T-helper 22 cell (primary cell): ENCODE results near the gene NEMF.
A peak's percentile ranks its signal among the peaks of the same experiment; 100 is the strongest.
"Not testable (repeated sequence)": the region's sequence is repeated elsewhere in the genome, so short reads cannot be mapped to it uniquely, and the experiment has no call there.

Experiments used
- DNase-seq: peaks from one replicate; pipeline ENCODE4 v3.0.0-alpha.2; 2020; ENCODE audit warnings: low read depth

NEMF gene

DNA sequence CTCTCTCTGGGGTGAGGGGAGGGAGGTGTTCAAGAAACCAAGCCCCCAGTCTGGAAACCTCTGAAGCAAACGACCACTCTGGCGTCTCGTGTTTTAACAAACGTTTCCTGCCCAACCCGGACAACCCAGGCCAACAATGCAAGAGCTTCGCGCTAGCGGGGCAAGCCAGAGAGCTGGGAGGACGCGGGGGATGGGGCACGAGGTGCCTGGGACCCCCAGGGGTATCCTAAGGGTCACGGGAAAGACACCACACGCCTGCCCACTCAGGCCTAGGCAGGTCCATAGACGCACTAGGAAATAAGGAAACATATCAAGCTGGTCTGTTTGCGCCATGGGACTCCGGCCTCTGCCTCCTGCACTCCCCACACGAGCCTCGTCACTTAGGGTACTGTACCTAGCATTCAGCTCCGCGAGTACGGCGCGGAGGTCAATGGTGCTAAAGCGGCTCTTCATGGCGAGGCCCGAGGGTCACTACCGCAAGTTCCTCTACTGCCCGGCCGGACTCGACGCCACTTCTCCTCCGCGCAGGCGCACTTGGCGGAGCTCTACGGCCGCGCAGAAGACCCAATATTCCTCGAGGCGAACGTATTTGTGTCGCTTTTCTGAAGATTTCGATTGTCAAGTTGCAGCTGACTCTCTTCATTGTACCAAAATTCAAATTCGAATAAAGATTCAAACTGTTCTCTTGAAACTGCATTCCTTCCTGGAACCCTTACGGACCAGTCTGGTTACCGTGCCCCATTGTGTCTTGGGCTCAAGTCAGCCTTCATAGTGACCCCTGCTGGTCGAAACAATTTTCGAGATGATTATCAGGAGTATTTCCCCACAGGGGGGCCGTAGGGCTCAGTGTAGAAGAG lies at the start of gene NEMF:
Gene NEMF, minus strand, starts transcription at position 488 of the 857 bp plus-strand sequence. Its CDS starts 35 bp downstream, at position 453.
- peak; percentile 51 for DNase-seq

GRCh38 chr14:49900973-49901372 lies 48.4 kb upstream of the NEMF start:
- no peak for DNase-seq

DNA sequence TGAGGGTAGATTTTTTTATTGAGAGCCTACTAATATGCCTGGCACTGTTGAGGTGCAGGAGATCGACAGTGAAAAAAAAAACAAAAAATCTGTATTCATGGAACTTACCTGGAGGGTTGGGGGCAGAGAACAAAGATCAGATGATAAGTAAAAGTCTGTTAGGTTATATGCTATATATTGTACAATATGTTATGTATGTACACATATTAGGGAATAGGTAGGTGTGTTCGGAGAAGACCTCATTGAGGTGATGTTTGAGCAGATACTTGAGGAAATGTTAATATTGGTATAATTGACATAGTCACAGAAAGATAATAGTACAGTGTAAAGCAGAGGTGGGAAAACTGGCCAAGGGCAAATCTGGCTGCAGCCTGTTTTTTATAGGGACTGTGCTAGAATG lies 45.9 kb upstream of the NEMF start:
- no peak for DNase-seq

DNA sequence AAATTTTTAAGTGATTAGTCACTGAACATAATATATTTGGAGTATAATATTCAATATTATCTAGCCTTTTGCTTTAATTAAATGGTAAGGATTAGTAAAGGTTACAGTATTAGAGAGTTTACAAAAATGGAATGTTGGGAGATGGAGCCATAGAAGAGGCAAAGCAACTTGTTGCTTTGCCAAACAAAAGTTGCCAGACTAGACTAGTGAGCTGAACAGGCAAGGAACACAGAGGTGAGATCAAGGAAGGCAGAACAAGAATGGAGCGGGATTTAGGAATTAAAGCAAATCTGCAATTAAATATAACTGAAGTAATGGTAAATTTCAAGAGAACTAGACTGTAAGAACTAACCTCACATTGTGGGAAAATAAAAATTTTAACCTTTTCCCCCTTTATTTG lies 45.4 kb upstream of the NEMF start:
- DNase-seq, result no peak

DNA sequence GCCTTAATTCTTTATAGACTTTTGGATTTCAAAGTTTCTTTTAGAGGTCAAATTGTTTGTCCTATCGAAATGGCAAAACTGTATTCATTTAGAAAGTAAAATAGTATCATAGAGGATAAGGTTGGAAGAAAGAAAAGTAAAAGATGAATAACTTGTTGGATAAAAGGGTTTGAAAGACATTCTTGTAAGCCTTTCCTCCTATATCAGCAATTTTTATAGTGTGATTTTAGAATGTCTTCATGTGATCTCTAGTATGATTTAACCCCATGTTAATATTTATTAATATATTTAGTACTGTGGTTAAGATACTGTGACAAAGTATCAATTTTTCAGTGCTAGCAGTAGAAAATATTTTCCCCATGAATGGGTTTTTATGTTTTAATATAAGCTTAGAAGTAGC lies 44.8 kb upstream of the NEMF start:
- DNase-seq, result no peak

GRCh38 chr14:49896966-49897365 lies 44.4 kb upstream of the NEMF start:
- no peak for DNase-seq

- not testable (repeated sequence) for DNase-seq
Observed at GRCh38 chr14:49896272-49896671, 43.7 kb upstream of the NEMF start.

DNA sequence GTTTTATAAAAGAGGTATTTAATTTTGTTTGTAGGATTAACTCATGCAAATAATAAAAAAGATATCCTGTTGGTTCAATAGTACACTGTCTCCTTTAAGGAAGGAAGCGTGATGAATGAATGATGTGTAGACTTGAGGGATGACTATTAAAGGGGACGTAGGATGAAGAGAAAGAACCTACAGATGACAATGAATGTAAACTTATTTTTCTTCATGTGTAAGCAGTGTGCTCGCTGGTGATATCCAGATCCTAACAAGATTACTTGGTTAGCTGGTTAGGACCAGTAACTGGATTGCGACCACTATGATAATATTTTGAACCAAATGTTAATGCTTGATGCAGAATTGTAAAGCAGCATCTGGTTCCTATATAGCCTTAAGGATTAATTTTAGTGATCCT lies 42.9 kb upstream of the NEMF start:
- no peak for DNase-seq

- DNase-seq, result not testable (repeated sequence)
Observed at GRCh38 chr14:49894214-49895107, 41.9 kb upstream of the NEMF start.

- DNase-seq, result peak; percentile 60
Observed at GRCh38 chr14:49893309-49894213, 41.0 kb upstream of the NEMF start.

GRCh38 chr14:49892636-49893308 lies 40.2 kb upstream of the NEMF start, which contains the start of gene ARF6:
ARF6 (plus strand) TSS chr14:49893082; CDS start chr14:49893737, 655 bp downstream.
- DNase-seq, result peak; percentile 91

DNA sequence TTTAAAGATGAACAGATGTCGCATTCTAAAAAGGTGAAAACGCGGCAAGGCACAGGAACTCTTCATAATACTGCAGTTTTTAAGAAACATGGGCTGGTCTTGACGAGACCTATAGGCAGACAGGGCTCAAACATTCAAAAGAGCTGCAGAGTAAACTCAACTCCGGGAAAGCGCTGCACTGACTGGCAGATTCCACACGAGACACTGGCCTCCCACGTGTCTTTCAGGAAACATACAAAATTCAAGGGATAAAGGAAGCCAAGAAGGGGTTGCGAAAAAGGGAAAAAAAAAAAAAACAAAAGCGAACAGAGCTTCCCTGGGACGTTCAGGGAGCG lies 39.7 kb upstream of the NEMF start:
- peak; percentile 32 for DNase-seq

DNA sequence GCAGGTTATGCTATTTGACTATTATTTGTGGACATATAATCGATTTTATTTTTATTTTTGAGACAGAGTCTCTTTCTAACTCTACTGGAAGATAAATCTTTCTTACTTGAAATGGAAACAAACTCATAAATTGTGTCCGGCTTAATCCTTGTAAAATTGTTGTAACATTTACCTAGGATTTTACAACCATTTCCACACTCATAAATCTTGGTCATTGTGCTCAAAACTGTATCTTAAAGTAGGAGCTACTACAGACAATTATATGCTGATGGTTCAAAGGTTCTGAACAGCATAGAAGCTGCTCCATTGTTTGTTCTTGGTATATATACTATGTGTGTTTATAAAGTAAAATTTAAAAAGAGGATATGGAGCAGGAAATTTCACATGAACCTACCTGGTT lies 35.7 kb upstream of the NEMF start:
- DNase-seq, result no peak

- no peak for DNase-seq
Observed at GRCh38 chr14:49886523-49886922, 33.9 kb upstream of the NEMF start.

DNA sequence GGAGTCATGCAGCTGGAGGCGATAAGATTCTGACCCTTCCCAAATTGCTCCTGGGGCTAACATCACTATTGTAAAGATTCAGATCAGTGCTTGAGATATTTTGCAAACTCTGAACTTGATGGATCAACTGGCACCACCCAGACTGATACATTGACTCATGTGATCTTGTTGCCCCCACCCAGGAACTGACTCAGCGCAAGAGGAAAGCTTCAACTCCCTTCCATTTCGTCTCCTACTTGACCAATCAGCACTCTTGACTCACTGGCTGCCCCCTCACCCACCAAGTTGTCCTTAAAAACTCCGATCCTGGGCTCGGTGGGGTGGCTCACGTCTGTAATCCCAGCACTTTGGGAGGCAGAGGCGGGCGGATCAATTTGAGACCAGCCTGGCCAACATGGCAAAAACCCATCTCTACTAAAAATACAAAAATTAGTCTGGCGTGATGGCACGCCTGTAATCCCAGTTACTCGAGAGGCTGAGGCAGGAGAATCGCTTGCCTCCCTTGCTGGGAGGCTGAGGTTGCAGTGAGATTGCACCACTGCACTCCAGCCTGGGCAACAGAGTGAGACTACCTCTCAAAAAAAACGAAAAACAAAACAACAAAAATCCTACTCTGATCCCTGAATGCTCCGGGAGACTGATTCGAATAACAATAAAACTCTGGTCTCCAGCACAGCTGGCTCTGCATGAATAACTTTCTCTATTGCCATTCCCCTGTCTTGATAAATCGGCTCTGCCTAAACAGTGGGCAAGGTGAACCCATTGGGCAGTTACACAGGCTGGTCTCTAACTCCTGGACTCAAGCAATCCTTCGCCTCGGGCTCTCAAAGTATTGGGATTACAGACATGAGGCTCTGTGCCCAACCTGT lies 30.5 kb upstream of the NEMF start:
- no peak for DNase-seq

GRCh38 chr14:49881350-49882001 lies 28.9 kb upstream of the NEMF start:
- DNase-seq, result no peak

GRCh38 chr14:49880267-49881064 lies 27.9 kb upstream of the NEMF start:
- no peak for DNase-seq

GRCh38 chr14:49879646-49880204 lies 27.1 kb upstream of the NEMF start:
- DNase-seq, result peak; percentile 29
